Measurements from ENCODE around the gene AP3S2. TPM values are rescaled to one million over a fixed set of nuclear protein-coding genes. Genes with fewer than 3 reads are reported as not detected.

Gene AP3S2
- total and polyA plus RNA-seq, 2 of the 13 experiments (the other 11 are each of a cell fraction or from before 2014, with no cell fraction given) = 17.6 to 44.4 TPM

- FAIRE-seq (no peak), DNase-seq (ENCODE audit: low spot score) (no peak), ATAC-seq (no peak)
- no peak overlapping the region for H3K4me2 ChIP-seq (ENCODE audit: low read depth, low read length)
- BruUV-seq (replicated peaks) = no TSS peak
- ChIA-PET POLR2A (no interaction called here), CTCF (ENCODE audit: low intra/inter-chr PET ratio, low total read pairs) (no interaction called here)
- no peak overlapping the region for H2AFZ ChIP-seq (ENCODE audit: low read length)
- H3K79me2 ChIP-seq (ENCODE audit: insufficient read depth, low read length) = no peaks in the 10 kb centered on the region
- peaks cover 24% of the 10 kb centered on the region for H3K4me1 ChIP-seq (ENCODE audit: insufficient read depth, low read length)
- 100% methylated on average over 1 of the region's 2 CpGs for WGBS (ENCODE audit: low lambda C conversion rate)
- no peak overlapping the region for H3K27ac ChIP-seq (ENCODE audit: extremely low read length, insufficient read depth, low read length)
- H3K27me3 ChIP-seq (ENCODE audit: control insufficient read depth in 1 of 2, insufficient read depth in 2 of 2, low read length in 2 of 2) = no peaks in the 10 kb centered on the region
- in situ Hi-C loops (cut with HindIII; ENCODE audit: extremely low pct_ligation_motif_present, low pct_unique_long_range_greater_than_20kb) (loop anchor here (5.0 kb wide), 1 partner anchor 63 kb away; no protein-coding TSS in a partner anchor), intact Hi-C loops (cut with micrococcal nuclease; ENCODE audit: unreplicated experiment) (loop anchor here (10.0 kb wide), 1 partner anchor 85 kb away; no protein-coding TSS in a partner anchor)
- no peaks in the 10 kb centered on the region for H4K20me1 ChIP-seq (ENCODE audit: insufficient read depth, low read length)
- TF ChIP-seq ZNF597 (CRISPR knock-in tag; IDR thresholded peaks at IDR 0.05) (no peak), HNF4G (IDR thresholded peaks at IDR 0.05; ENCODE audit: borderline replicate concordance, low read depth, low read length) (no peak), HNF4G (CRISPR knock-in tag; IDR thresholded peaks at IDR 0.05; ENCODE audit: borderline replicate concordance, low read depth) (no peak), ZNF639 (CRISPR knock-in tag; conservative IDR thresholded peaks at IDR 0.05) (no peak), NBN (conservative IDR thresholded peaks at IDR 0.05) (no peak), AHDC1 (CRISPR knock-in tag; IDR thresholded peaks at IDR 0.05; ENCODE audit: borderline replicate concordance) (no peak), SP2 (CRISPR knock-in tag; IDR thresholded peaks at IDR 0.05) (no peak), ZFP91 (CRISPR knock-in tag; IDR thresholded peaks at IDR 0.05; ENCODE audit: borderline replicate concordance) (no peak), SOX5 (CRISPR knock-in tag; IDR thresholded peaks at IDR 0.05; ENCODE audit: borderline replicate concordance) (no peak), MBD4 (IDR thresholded peaks at IDR 0.05; ENCODE audit: borderline replicate concordance, low read length) (no peak), ZNF772 (CRISPR knock-in tag; IDR thresholded peaks at IDR 0.05) (no peak), MLLT10 (CRISPR knock-in tag; IDR thresholded peaks at IDR 0.05) (no peak), NR3C1 (CRISPR knock-in tag; IDR thresholded peaks at IDR 0.05) (no peak)
- no peaks in the 10 kb centered on the region for H3K9me3 ChIP-seq (ENCODE audit: low read length)
- no peaks in the 10 kb centered on the region; a peak in 1 of 5 replicates for H3K36me3 ChIP-seq (replicated peaks in 1 of 2; ENCODE audit: control insufficient read depth in 1 of 2, insufficient read depth in 2 of 2, low read length in 2 of 2)
- no peak overlapping the region for H3K4me3 ChIP-seq (replicated peaks in 1 of 3; ENCODE audit: insufficient read depth in 1 of 3, low read depth in 2 of 3, low read length in 3 of 3)
- H3K9ac ChIP-seq (ENCODE audit: insufficient read depth, low read depth, low read length) = no peak overlapping the region
Measured at GRCh38 chr15:89909611-89910010, 15.8 kb upstream of the AP3S2 start.

Measured in HepG2 (cell line).